Measurements from ENCODE around the gene TRAPPC10. TPM values are rescaled to one million over a fixed set of nuclear protein-coding genes. Genes with fewer than 3 reads are reported as not detected.

TRAPPC10 gene
- total RNA-seq, 4 donors from 2014 or later = 17.8 to 58.1 (median 32.4) TPM

DNA sequence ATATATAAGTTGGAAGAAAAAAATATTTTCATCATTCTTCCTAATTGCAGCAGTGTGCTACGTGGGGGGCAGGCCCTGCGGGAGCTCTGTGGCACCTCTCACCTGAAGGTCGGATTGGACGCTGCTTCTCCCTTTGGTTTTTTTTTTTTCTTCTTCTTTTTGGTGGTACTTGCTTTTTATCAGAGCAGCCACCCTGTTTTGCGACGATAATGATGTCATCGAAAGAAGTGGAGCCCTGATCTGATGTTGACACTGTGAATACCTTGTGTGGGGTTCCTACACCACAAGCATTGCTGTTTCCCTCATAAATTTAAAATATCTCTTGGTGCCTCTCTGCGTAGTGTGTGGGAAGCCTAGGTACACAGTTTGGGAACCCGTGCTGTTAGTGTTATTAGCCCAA is 5.5 kb downstream of the TRAPPC10 start:
- Histone ChIP-seq H3K9me3 (no peaks in the 10 kb centered on the region), H3K27ac (no peak overlapping the region), H3K4me1 (peaks cover 3 to 74% (median 20%) of the 10 kb centered on the region in 3 donors), H3K36me3 (no peaks in the 10 kb centered on the region), H3K4me3 (no peak overlapping the region), H3K27me3 (no peaks in the 10 kb centered on the region)
- TF ChIP-seq POLR2AphosphoS5 (IDR thresholded peaks at IDR 0.05) (no peak), POLR2A (IDR thresholded peaks at IDR 0.05) (no peak), EP300 (IDR thresholded peaks at IDR 0.05) (no peak)
- TF ChIP-seq, protein P1, sequence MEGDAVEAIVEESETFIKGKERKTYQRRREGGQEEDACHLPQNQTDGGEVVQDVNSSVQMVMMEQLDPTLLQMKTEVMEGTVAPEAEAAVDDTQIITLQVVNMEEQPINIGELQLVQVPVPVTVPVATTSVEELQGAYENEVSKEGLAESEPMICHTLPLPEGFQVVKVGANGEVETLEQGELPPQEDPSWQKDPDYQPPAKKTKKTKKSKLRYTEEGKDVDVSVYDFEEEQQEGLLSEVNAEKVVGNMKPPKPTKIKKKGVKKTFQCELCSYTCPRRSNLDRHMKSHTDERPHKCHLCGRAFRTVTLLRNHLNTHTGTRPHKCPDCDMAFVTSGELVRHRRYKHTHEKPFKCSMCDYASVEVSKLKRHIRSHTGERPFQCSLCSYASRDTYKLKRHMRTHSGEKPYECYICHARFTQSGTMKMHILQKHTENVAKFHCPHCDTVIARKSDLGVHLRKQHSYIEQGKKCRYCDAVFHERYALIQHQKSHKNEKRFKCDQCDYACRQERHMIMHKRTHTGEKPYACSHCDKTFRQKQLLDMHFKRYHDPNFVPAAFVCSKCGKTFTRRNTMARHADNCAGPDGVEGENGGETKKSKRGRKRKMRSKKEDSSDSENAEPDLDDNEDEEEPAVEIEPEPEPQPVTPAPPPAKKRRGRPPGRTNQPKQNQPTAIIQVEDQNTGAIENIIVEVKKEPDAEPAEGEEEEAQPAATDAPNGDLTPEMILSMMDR (IDR thresholded peaks at IDR 0.05) = no peak
- WGBS, 2 donors (ENCODE audit: low coverage in 1 of 2) = 80 to 84% methylated on average over 8 of the region's 9 CpGs
- ATAC-seq = no peak

DNA sequence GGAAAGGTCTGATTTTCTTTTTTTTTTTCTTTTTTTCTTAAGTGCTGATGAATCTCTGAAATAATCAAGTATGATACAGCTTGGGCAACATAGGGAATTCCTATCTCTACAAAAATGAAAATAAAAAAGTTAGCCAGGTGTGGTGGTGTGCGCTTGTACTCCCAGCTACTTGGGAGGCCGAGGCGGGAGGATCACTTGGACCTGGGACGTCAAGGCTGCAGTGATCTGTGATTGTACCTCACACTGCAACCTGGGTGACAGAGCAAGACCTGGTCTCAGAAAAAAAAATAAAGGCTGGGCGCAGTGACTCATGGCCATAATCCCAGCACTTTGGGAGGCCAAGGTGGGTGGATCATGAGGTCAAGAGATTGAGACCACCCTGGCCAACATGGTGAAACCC is 6.0 kb downstream of the TRAPPC10 start:
- H3K27ac ChIP-seq = no peak overlapping the region
- WGBS, 2 donors (ENCODE audit: low coverage in 1 of 2) = 72 to 80% methylated on average over 2 to 3 of the region's 5 CpGs
- H3K27me3 ChIP-seq = no peaks in the 10 kb centered on the region
- H3K36me3 ChIP-seq = no peaks in the 10 kb centered on the region
- no peak overlapping the region for H3K4me3 ChIP-seq
- peaks cover 3 to 72% (median 19%) of the 10 kb centered on the region in 3 donors for H3K4me1 ChIP-seq
- H3K9me3 ChIP-seq = no peaks in the 10 kb centered on the region
- no peak for ATAC-seq
- no peak for TF ChIP-seq EP300 (IDR thresholded peaks at IDR 0.05)
- TF ChIP-seq POLR2A (IDR thresholded peaks at IDR 0.05) = no peak
- no peak for TF ChIP-seq POLR2AphosphoS5 (IDR thresholded peaks at IDR 0.05)
- TF ChIP-seq, protein P1 (IDR thresholded peaks at IDR 0.05) = no peak

DNA sequence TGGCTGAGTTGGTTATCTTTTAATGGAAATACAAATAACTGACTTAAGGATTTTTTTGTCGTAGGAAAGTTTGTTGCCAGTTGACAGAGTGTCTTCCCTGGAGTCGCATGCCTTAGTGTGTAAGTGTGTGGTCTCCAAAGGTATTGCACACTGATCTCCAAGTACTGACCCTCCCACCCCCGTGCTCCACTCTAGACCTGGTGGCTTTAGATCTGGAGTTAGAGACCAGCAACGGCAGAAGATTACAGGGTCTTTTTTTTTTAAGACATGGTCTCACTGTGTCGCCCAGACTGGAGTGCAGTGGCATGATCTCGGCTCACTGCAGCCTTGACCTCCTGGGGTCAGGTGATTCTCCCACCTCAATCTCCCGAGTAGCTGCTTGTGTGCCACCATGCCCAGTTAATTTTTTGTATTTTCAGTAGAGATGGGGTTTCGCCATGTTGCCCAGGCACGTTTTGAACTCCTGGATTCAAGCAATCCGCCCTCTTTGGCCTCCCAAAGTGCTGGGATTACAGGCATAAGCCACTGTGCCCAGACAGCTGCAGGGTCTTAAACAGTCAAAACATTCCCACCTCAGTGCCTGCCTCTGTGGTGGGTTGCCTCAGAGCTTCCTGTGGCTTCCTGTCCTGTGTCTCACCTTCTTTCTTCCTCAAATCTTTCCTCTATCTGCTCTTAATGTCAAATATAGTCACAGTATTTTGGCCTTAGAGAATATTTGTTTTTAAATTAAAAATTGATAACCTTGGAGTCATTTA is 6.9 kb downstream of the TRAPPC10 start:
- 75 to 88% methylated on average over 8 to 9 of the region's 10 CpGs for WGBS, 2 donors (ENCODE audit: low coverage in 1 of 2)
- Histone ChIP-seq H3K27ac (no peak overlapping the region), H3K36me3 (no peaks in the 10 kb centered on the region), H3K27me3 (no peaks in the 10 kb centered on the region), H3K9me3 (no peaks in the 10 kb centered on the region), H3K4me1 (peaks cover 3 to 64% (median 11%) of the 10 kb centered on the region in 3 donors), H3K4me3 (no peak overlapping the region)
- TF ChIP-seq POLR2A (IDR thresholded peaks at IDR 0.05) (no peak), POLR2AphosphoS5 (IDR thresholded peaks at IDR 0.05) (no peak), EP300 (IDR thresholded peaks at IDR 0.05) (no peak)
- TF ChIP-seq, protein P1 (IDR thresholded peaks at IDR 0.05) = no peak
- no peak for ATAC-seq

DNA sequence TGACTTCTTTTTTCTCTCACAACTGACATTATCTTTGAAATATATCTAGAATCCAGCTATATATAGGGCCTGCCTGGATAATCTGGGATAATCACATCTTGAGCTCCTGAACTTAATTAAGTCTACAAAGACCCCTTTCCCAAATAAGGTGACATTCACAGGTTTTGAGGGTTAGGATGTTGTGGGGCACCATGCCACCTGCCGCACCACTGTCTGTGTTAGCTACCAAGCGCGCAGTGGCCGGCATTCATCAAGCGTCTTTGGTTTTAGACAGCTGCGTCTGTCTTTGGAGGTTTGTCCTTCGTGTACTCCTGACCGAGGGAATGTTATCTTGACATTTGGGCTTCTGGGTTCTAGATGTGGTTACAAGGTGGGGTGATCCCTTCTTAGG is 7.5 kb downstream of the TRAPPC10 start:
- WGBS, 2 donors (ENCODE audit: low coverage in 1 of 2) = 92 to 94% methylated on average over 6 to 8 of the region's 8 CpGs
- no peaks in the 10 kb centered on the region for H3K36me3 ChIP-seq
- no peak overlapping the region for H3K4me3 ChIP-seq
- H3K4me1 ChIP-seq = peaks cover 3 to 64% (median 5%) of the 10 kb centered on the region in 3 donors
- no peaks in the 10 kb centered on the region for H3K27me3 ChIP-seq
- no peak overlapping the region for H3K27ac ChIP-seq
- TF ChIP-seq, protein P1 (IDR thresholded peaks at IDR 0.05) = no peak
- TF ChIP-seq POLR2A (IDR thresholded peaks at IDR 0.05) (no peak), EP300 (IDR thresholded peaks at IDR 0.05) (no peak), POLR2AphosphoS5 (IDR thresholded peaks at IDR 0.05) (no peak)
- H3K9me3 ChIP-seq = no peaks in the 10 kb centered on the region
- ATAC-seq = no peak

DNA sequence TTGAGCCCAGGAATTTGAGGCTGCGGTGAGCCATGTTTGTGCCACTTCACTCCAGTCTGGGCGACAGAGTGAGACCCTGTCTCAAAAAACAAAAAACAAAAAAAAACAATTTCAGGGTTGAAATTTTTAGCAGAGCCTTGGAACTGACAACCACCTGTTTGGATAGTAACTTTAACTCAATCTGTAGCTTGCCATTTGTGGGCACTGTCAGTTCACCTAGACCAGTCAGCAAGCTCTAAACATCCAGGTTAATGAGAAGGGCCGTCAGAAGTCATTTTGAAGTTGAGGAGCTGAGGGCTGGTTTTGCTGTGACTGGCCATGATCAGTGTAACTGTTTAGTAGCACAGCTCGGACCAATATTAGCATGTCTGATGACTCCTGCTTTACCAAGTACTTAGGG is 8.4 kb downstream of the TRAPPC10 start:
- 82 to 85% methylated on average over 3 to 4 of the region's 4 CpGs for WGBS, 2 donors (ENCODE audit: low coverage in 1 of 2)
- Histone ChIP-seq H3K27ac (peak overlapping the region in 1 of 4 donors; percentile 5), H3K27me3 (no peaks in the 10 kb centered on the region), H3K4me3 (no peak overlapping the region), H3K9me3 (no peaks in the 10 kb centered on the region), H3K36me3 (no peaks in the 10 kb centered on the region), H3K4me1 (peaks cover 3 to 64% (median 5%) of the 10 kb centered on the region in 3 donors)
- TF ChIP-seq, protein P1 (IDR thresholded peaks at IDR 0.05) = no peak
- TF ChIP-seq POLR2A (IDR thresholded peaks at IDR 0.05) (no peak), POLR2AphosphoS5 (IDR thresholded peaks at IDR 0.05) (no peak), EP300 (IDR thresholded peaks at IDR 0.05) (no peak)
- ATAC-seq = no peak
